A549 (cell line): ENCODE data around the gene GAL. TPM values are rescaled to one million over a fixed set of nuclear protein-coding genes. Genes with fewer than 3 reads are reported as not detected.

Experiments
- ATAC-seq, 2 experiments: fragments of 200-7000 bp in 1 of 2; fragments of >200 bp in 1 of 2; cut with Nextera tagmentation in 1 of 2; cut with Tn5 transposase in 1 of 2; 3 replicates each; pipeline versions ENCODE4 v1.8.0 to v1.9.1; 2018 to 2020; ENCODE audit warnings: mild to moderate bottlenecking in 1 of 2, moderate library complexity in 1 of 2
- CTCF ChIA-PET: fragments of 300-600 bp; sonication (Branson Sonifier 250); formaldehyde crosslinking; extraction: SDS; loops from one replicate; lab custom pipeline; 2021; ENCODE audit warnings: antibody characterized with exemption, inconsistent platforms; lab: Yijun Ruan, JAX
- POLR2A ChIA-PET: fragments of 350-600 bp; formaldehyde crosslinking; extraction: SDS; loops from one replicate; lab custom pipeline; 2021; ENCODE audit warnings: antibody characterized with exemption, inconsistent platforms; lab: Yijun Ruan, JAX
- DNase-seq, 2 experiments: peaks; one replicate each; pipeline versions ENCODE4 v3.0.0 to v3.0.0-alpha.2; 2011 to 2016; ENCODE audit warnings: low read depth in 1 of 2, low spot score in 1 of 2
- FAIRE-seq: peaks from 2 replicates; lab custom pipeline; 2011; peaks lifted over from hg19 to GRCh38; lab: Jason Lieb, UNC
- H3K27ac ChIP-seq, 2 experiments: fragments of >200 bp; sonication (Bioruptor Twin); formaldehyde crosslinking; 3 replicates each; pipeline ENCODE4 v1.5.1; 2016 to 2017
- H3K4me1 ChIP-seq: fragments of >200 bp; sonication (Bioruptor Twin); formaldehyde crosslinking; 3 replicates; pipeline ENCODE4 v1.6.1; 2016
- H3K4me2 ChIP-seq: fragments of >200 bp; sonication (Bioruptor Twin); formaldehyde crosslinking; 3 replicates; pipeline ENCODE4 v1.6.1; 2016
- H3K4me3 ChIP-seq: fragments of >200 bp; sonication (Bioruptor Twin); formaldehyde crosslinking; 3 replicates; pipeline ENCODE4 v1.5.1; 2016
- H3K9me3 ChIP-seq: fragments of >200 bp; sonication (Bioruptor Twin); formaldehyde crosslinking; 3 replicates; pipeline ENCODE4 v1.6.1; 2016
- CBX2 ChIP-seq: fragments of 200-600 bp; sonication (generic); IDR thresholded peaks from 2 replicates; pipeline ENCODE4 v1.6.1; 2016; ENCODE audit warnings: low read depth, mild to moderate bottlenecking, borderline replicate concordance
- CEBPB ChIP-seq, 2 experiments: fragments of >200 bp in 1 of 2; sonication (Bioruptor Twin) in 1 of 2; formaldehyde crosslinking in 1 of 2; IDR thresholded peaks; 2 replicates each; pipeline ENCODE4 v1.6.1; 2012 to 2016
- CHD2 ChIP-seq: fragments of 150-350 bp; IDR thresholded peaks from 2 replicates; pipeline ENCODE4 v1.6.1; 2014; ENCODE audit warnings: low read length; ENCODE audit not compliant: partially characterized antibody
- E2F6 ChIP-seq: IDR thresholded peaks from 2 replicates; pipeline ENCODE4 v1.6.1; 2012; ENCODE audit warnings: low read depth, borderline replicate concordance
- EHMT2 ChIP-seq: fragments of 200-600 bp; sonication (generic); IDR thresholded peaks from 2 replicates; pipeline ENCODE4 v1.6.1; 2016; ENCODE audit warnings: antibody characterized with exemption, low read depth, mild to moderate bottlenecking, moderate library complexity
- ELK1 ChIP-seq: fragments of 150-350 bp; IDR thresholded peaks from 2 replicates; pipeline ENCODE4 v1.6.1; 2014; ENCODE audit warnings: low read depth, mild to moderate bottlenecking, low read length
- EP300 ChIP-seq, 2 experiments: fragments of >200 bp; sonication (Bioruptor Twin); formaldehyde crosslinking; IDR thresholded peaks; 2 replicates in 1 of 2; 3 replicates in 1 of 2; pipeline ENCODE4 v1.6.1; 2016 to 2017
- ESRRA ChIP-seq: fragments of 150-350 bp; IDR thresholded peaks from 2 replicates; pipeline ENCODE4 v1.6.1; 2014; ENCODE audit warnings: mild to moderate bottlenecking, low read length, borderline replicate concordance
- HDAC2 ChIP-seq: fragments of 200-600 bp; sonication (generic); IDR thresholded peaks from 2 replicates; pipeline ENCODE4 v1.6.1; 2016
- HMGXB4 ChIP-seq: fragments of 250-450 bp; sonication (Bioruptor Pico); IDR thresholded peaks from 2 replicates; pipeline ENCODE4 v1.5.0; 2021; ENCODE audit warnings: mild to moderate bottlenecking, moderate library complexity, borderline replicate concordance
- HOXB5 ChIP-seq: fragments of 250-450 bp; sonication (Bioruptor Pico); IDR thresholded peaks from 2 replicates; pipeline ENCODE4 v1.5.0; 2020; ENCODE audit warnings: mild to moderate bottlenecking, moderate library complexity
- JUN ChIP-seq, 2 experiments: fragments of >200 bp; sonication (Bioruptor Twin); formaldehyde crosslinking; IDR thresholded peaks; 2 replicates in 1 of 2; 3 replicates in 1 of 2; pipeline ENCODE4 v1.6.1; 2016 to 2017
- NFE2L2 ChIP-seq: fragments of 150-350 bp; conservative IDR thresholded peaks from 2 replicates; pipeline ENCODE4 v1.6.1; 2014; ENCODE audit warnings: low read length
- NPAS2 ChIP-seq: fragments of 250-450 bp; sonication (Bioruptor Pico); IDR thresholded peaks from 2 replicates; pipeline ENCODE4 v1.8.0; 2022; ENCODE audit warnings: mild to moderate bottlenecking, moderate library complexity, borderline replicate concordance
- PBX3 ChIP-seq: IDR thresholded peaks from 2 replicates; pipeline ENCODE4 v1.6.1; 2012
- POLR2A ChIP-seq: IDR thresholded peaks from 2 replicates; pipeline ENCODE4 v1.6.1; 2012; ENCODE audit warnings: mild to moderate bottlenecking, low read length
- POLR2AphosphoS2 ChIP-seq: conservative IDR thresholded peaks from 2 replicates; pipeline ENCODE4 v1.6.1; 2012; ENCODE audit warnings: low read length, improper control_type of control experiment, inconsistent platforms
- RFX5 ChIP-seq: fragments of 450-650 bp; IDR thresholded peaks from 2 replicates; pipeline ENCODE4 v1.7.1; 2014; ENCODE audit warnings: antibody characterized with exemption, mild to moderate bottlenecking, moderate library complexity
- SMC3 ChIP-seq: fragments of >200 bp; sonication (Bioruptor Twin); formaldehyde crosslinking; IDR thresholded peaks from 3 replicates; pipeline ENCODE4 v1.6.1; 2018; ENCODE audit warnings: inconsistent platforms
- TFCP2L1 ChIP-seq: fragments of 250-450 bp; sonication (Bioruptor Pico); IDR thresholded peaks from 2 replicates; pipeline ENCODE4 v1.5.0; 2021; ENCODE audit warnings: mild to moderate bottlenecking
- ZFP36 ChIP-seq: fragments of 450-650 bp; IDR thresholded peaks from 2 replicates; pipeline ENCODE4 v1.6.1; 2014; ENCODE audit warnings: borderline replicate concordance; ENCODE audit not compliant: partially characterized antibody
- WGBS: methylation state at CpG from one replicate; pipeline ENCODE4 v1.1.6; 2017; ENCODE audit errors: missing lambda C conversion rate; 5-methylcytosine and 5-hydroxymethylcytosine counted together
- polyA plus RNA-seq, 4 experiments: library from polyadenylated mRNA; depleted of rRNA in 3 of 4; stranded (reverse); fragments of >200 nt; fragmentation: RNase III in 1 of 4; extraction: RNeasy Plus Mini Kit Qiagen cat#74134 plus additional on column Dnase treatment in 1 of 4; gene quantifications; 2 replicates in 3 of 4; 3 replicates in 1 of 4; pipeline ENCODE4 v1.2.3, GENCODE V29; 2011 to 2017

Gene GAL
- polyA plus RNA-seq, 2 of the 4 experiments (the other 2 are of a cell fraction) = 2.2 to 8.6 TPM

GRCh38 chr11:68711114-68711513 lies 26.8 kb downstream of the GAL start:
- H3K4me2 ChIP-seq = no peak overlapping the region
- FAIRE-seq = no peak
- TF ChIP-seq POLR2A (0 out of 2 replicates have a peak, but pooled peaks have one; percentile 11), CBX2 (no peak)
- H3K27ac ChIP-seq = no peak overlapping the region
- CTCF ChIA-PET = no interaction called here
- no peak for DNase-seq
- 87% methylated on average over 8 of the region's 8 CpGs for WGBS
- POLR2A ChIA-PET = no interaction called here
- no peaks in the 10 kb centered on the region for H3K4me1 ChIP-seq
- peaks cover 5% of the 10 kb centered on the region; the same call in 1 of the 3 replicates for H3K9me3 ChIP-seq
- H3K4me3 ChIP-seq = no peak overlapping the region
- ATAC-seq = no peak

- Histone ChIP-seq H3K9me3 (peaks cover 15% of the 10 kb centered on the region), H3K4me2 (no peak overlapping the region), H3K4me1 (no peaks in the 10 kb centered on the region), H3K4me3 (no peak overlapping the region), H3K27ac (no peak overlapping the region)
- DNase-seq (no peak), FAIRE-seq (no peak), ATAC-seq (no peak)
- TF ChIP-seq ESRRA = no peak
- no peak for TF ChIP-seq JUN (IDR thresholded peaks at IDR 0.05)
- no peak for TF ChIP-seq NPAS2 (CRISPR knock-in tag)
- TF ChIP-seq HDAC2 = no peak
- no peak for TF ChIP-seq E2F6
- ChIA-PET POLR2A (no interaction called here), CTCF (no interaction called here)
- 63% methylated on average over 23 of the region's 23 CpGs for WGBS
Observed at GRCh38 chr11:68714060-68714856, 29.9 kb downstream of the GAL start.

- CTCF ChIA-PET = no interaction called here
- FAIRE-seq (no peak), DNase-seq (no peak), ATAC-seq (no peak)
- WGBS = 76% methylated on average over 11 of the region's 11 CpGs
- TF ChIP-seq RFX5 = no peak
- TF ChIP-seq ZFP36 = no peak
- TF ChIP-seq HMGXB4 (CRISPR knock-in tag) = no peak
- no peak for TF ChIP-seq NFE2L2
- TF ChIP-seq ELK1 = no peak
- no peak for TF ChIP-seq SMC3
- no peak for TF ChIP-seq PBX3
- no peak for TF ChIP-seq E2F6
- TF ChIP-seq EP300 (IDR thresholded peaks at IDR 0.05) = no peak
- no peak for TF ChIP-seq TFCP2L1
- no peak for TF ChIP-seq CHD2
- TF ChIP-seq POLR2AphosphoS2 = no peak
- TF ChIP-seq CEBPB (IDR thresholded peaks at IDR 0.05) = no peak
- no peak for TF ChIP-seq EHMT2
- TF ChIP-seq HOXB5 = no peak
- peaks cover 20% of the 10 kb centered on the region for H3K9me3 ChIP-seq
- H3K4me3 ChIP-seq = no peak overlapping the region
- no peaks in the 10 kb centered on the region for H3K4me1 ChIP-seq
- POLR2A ChIA-PET = no interaction called here
- no peak overlapping the region for H3K4me2 ChIP-seq
- H3K27ac ChIP-seq = no peak overlapping the region
Observed at GRCh38 chr11:68715456-68716122, 31.2 kb downstream of the GAL start.
